ENCODE results near the gene CELF2.

Gene CELF2

GRCh38 chr10:11232222-11232961 is 214.7 kb downstream of the CELF2 start:
- TF ChIP-seq CTCF (IDR thresholded peaks at IDR 0.05), result no peak

GRCh38 chr10:11234857-11235531 is 217.3 kb downstream of the CELF2 start:
- TF ChIP-seq CTCF (IDR thresholded peaks at IDR 0.05), result no peak

GRCh38 chr10:11235771-11236170 is 218.1 kb downstream of the CELF2 start:
- no peak for TF ChIP-seq CTCF (IDR thresholded peaks at IDR 0.05)

GRCh38 chr10:11236234-11236633 is 218.6 kb downstream of the CELF2 start:
- TF ChIP-seq CTCF (IDR thresholded peaks at IDR 0.05), result no peak

GRCh38 chr10:11237571-11237970 is 219.9 kb downstream of the CELF2 start:
- no peak for TF ChIP-seq CTCF (IDR thresholded peaks at IDR 0.05)

GRCh38 chr10:11238893-11239292 is 221.2 kb downstream of the CELF2 start:
- no peak for TF ChIP-seq CTCF (IDR thresholded peaks at IDR 0.05)

GRCh38 chr10:11240641-11241040 is 223.0 kb downstream of the CELF2 start:
- TF ChIP-seq CTCF (IDR thresholded peaks at IDR 0.05), result no peak

Data from LNCAP (cell line).